Liver (tissue), 9 donors: ENCODE measurements around the gene ADGRD1. TPM values are rescaled to one million over a fixed set of nuclear protein-coding genes. Genes with fewer than 3 reads are reported as not detected.

ENCODE experiments used
- DNase-seq: peaks from one replicate; pipeline ENCODE4 v3.0.0-alpha.2; 2017; ENCODE audit warnings: low spot score
- H3K27ac ChIP-seq, 2 donors: one replicate each; pipeline ENCODE4 v1.7.0; 2013; ENCODE audit warnings: inconsistent platforms in 2 of 2, low read length in 2 of 2, control low read depth in 1 of 2, low read depth in 1 of 2, mild to moderate bottlenecking in 1 of 2
- H3K27me3 ChIP-seq, 4 donors: one replicate each; pipeline versions ENCODE4 v1.6.1 to v1.7.0; 2013; ENCODE audit warnings: low read length in 3 of 4, inconsistent platforms in 1 of 4, mild to moderate bottlenecking in 1 of 4, moderate library complexity in 1 of 4; ENCODE audit not compliant: control insufficient read depth in 4 of 4, insufficient read depth in 4 of 4
- H3K36me3 ChIP-seq, 4 donors: one replicate each; pipeline versions ENCODE4 v1.6.1 to v1.7.0; 2013; ENCODE audit warnings: low read length in 3 of 4, mild to moderate bottlenecking in 3 of 4, low read depth in 1 of 4, moderate library complexity in 1 of 4; ENCODE audit not compliant: control insufficient read depth in 4 of 4, insufficient read depth in 3 of 4
- H3K4me1 ChIP-seq, 4 donors: one replicate each; pipeline versions ENCODE4 v1.6.1 to v1.7.0; 2013; ENCODE audit warnings: low read length in 3 of 4, mild to moderate bottlenecking in 3 of 4, moderate library complexity in 1 of 4; ENCODE audit not compliant: control insufficient read depth in 4 of 4, insufficient read depth in 4 of 4
- H3K4me3 ChIP-seq, 3 donors: one replicate each; pipeline versions ENCODE4 v1.6.1 to v1.7.0; 2013; ENCODE audit warnings: low read length in 3 of 3, control low read depth in 1 of 3, low read depth in 1 of 3, mild to moderate bottlenecking in 1 of 3
- H3K9ac ChIP-seq, 2 donors: one replicate each; pipeline ENCODE4 v1.7.0; 2013; ENCODE audit warnings: low read length in 2 of 2, mild to moderate bottlenecking in 2 of 2, moderate library complexity in 2 of 2, control low read depth in 1 of 2, low read depth in 1 of 2
- H3K9me3 ChIP-seq, 4 donors: one replicate each; pipeline versions ENCODE4 v1.6.1 to v1.7.0; 2013; ENCODE audit warnings: low read length in 3 of 4; ENCODE audit not compliant: control insufficient read depth in 4 of 4
- CTCF ChIP-seq: fragments of 150-350 bp; IDR thresholded peaks from 2 replicates; pipeline ENCODE4 v1.5.1; 2017; ENCODE audit warnings: improper control_type of control experiment, low read depth, low read length; ENCODE audit not compliant: missing input control
- EGR1 ChIP-seq, 2 donors: IDR thresholded peaks; 2 replicates each; pipeline ENCODE4 v1.6.1; 2016 to 2018; ENCODE audit warnings: antibody characterized with exemption in 2 of 2, low read depth in 2 of 2
- FOXA1 ChIP-seq: IDR thresholded peaks from 2 replicates; pipeline ENCODE4 v1.6.1; 2016; ENCODE audit warnings: antibody characterized with exemption
- GABPA ChIP-seq, 2 donors: IDR thresholded peaks in 1 of 2; conservative IDR thresholded peaks in 1 of 2; 2 replicates each; pipeline ENCODE4 v1.6.1; 2016; ENCODE audit warnings: antibody characterized with exemption in 2 of 2, mild to moderate bottlenecking in 1 of 2, moderate library complexity in 1 of 2
- HNF4A ChIP-seq, 2 donors: conservative IDR thresholded peaks; 2 replicates each; pipeline ENCODE4 v1.6.1; 2016; ENCODE audit warnings: antibody characterized with exemption in 2 of 2, mild to moderate bottlenecking in 2 of 2
- HNF4G ChIP-seq: IDR thresholded peaks from 2 replicates; pipeline ENCODE4 v1.6.1; 2016; ENCODE audit warnings: antibody characterized with exemption
- JUND ChIP-seq, 2 donors: IDR thresholded peaks; 2 replicates each; pipeline ENCODE4 v1.6.1; 2016; ENCODE audit warnings: antibody characterized with exemption in 2 of 2
- NR2F2 ChIP-seq: IDR thresholded peaks from 2 replicates; pipeline ENCODE4 v1.6.1; 2016; ENCODE audit warnings: antibody characterized with exemption
- RAD21 ChIP-seq, 2 donors: IDR thresholded peaks; 2 replicates each; pipeline ENCODE4 v1.6.1; 2016; ENCODE audit warnings: antibody characterized with exemption in 2 of 2, mild to moderate bottlenecking in 2 of 2
- RXRA ChIP-seq, 2 donors: IDR thresholded peaks; 2 replicates each; pipeline ENCODE4 v1.6.1; 2017 to 2018; ENCODE audit warnings: antibody characterized with exemption in 2 of 2, mild to moderate bottlenecking in 1 of 2
- SP1 ChIP-seq: IDR thresholded peaks from 2 replicates; pipeline ENCODE4 v1.6.1; 2018; ENCODE audit warnings: antibody characterized with exemption, mild to moderate bottlenecking
- TAF1 ChIP-seq: conservative IDR thresholded peaks from 2 replicates; pipeline ENCODE4 v1.6.1; 2016; ENCODE audit warnings: antibody characterized with exemption, mild to moderate bottlenecking
- YY1 ChIP-seq: IDR thresholded peaks from 2 replicates; pipeline ENCODE4 v1.6.1; 2016; ENCODE audit warnings: antibody characterized with exemption, mild to moderate bottlenecking
- ZBTB33 ChIP-seq: IDR thresholded peaks from 2 replicates; pipeline ENCODE4 v1.6.1; 2016; ENCODE audit warnings: antibody characterized with exemption
- WGBS: extraction: QIAGEN DNeasy Blood & Tissue Kit; methylation state at CpG from one replicate; pipeline ENCODE4 v1.1.7; 2013; 5-methylcytosine and 5-hydroxymethylcytosine counted together
- polyA plus RNA-seq, 2 donors: library from polyadenylated mRNA; stranded (reverse) in 1 of 2; unstranded in 1 of 2; fragments of 200-250 nt in 1 of 2; fragments of >200 nt in 1 of 2; fragmentation: Nextera tagmentation in 1 of 2; extraction: Ambion mirVana in 1 of 2; gene quantifications; one replicate each; pipeline versions ENCODE4 v1.2.1 to v1.2.3, GENCODE V29; 2013 to 2015
- total RNA-seq, 2 donors: library from RNA; depleted of rRNA; stranded (reverse); fragments of >200 nt; gene quantifications; one replicate each; pipeline ENCODE4 v1.2.3, GENCODE V29; 2014
- TF ChIP-seq, protein P1 (sequence below): IDR thresholded peaks from 2 replicates; pipeline ENCODE4 v1.6.1; 2016; ENCODE audit warnings: antibody characterized with exemption, mild to moderate bottlenecking
- TF ChIP-seq, protein P2 (sequence below): IDR thresholded peaks from 2 replicates; pipeline ENCODE4 v1.6.1; 2016; ENCODE audit warnings: antibody characterized with exemption
- TF ChIP-seq, protein P3 (sequence below): IDR thresholded peaks from 2 replicates; pipeline ENCODE4 v1.6.1; 2016; ENCODE audit warnings: antibody characterized with exemption
- donor health status: healthy.
- donor health status: healthy.
- donor health status: healthy.
- donor health status: healthy.
- donor health status: healthy.

The ADGRD1 gene
- total and polyA plus RNA-seq, 4 donors = 2.7 to 7.1 (median 4.6) TPM

GRCh38 chr12:130948751-130949150 lies 5.0 kb upstream of the ADGRD1 start:
- no peak for DNase-seq
- Histone ChIP-seq H3K36me3 (no peaks in the 10 kb centered on the region), H3K4me3 (no peak overlapping the region), H3K9ac (no peak overlapping the region), H3K9me3 (peaks cover 0 to 3% (median 1%) of the 10 kb centered on the region in 4 donors), H3K27ac (no peak overlapping the region), H3K4me1 (peaks cover 0 to 3% (median 1%) of the 10 kb centered on the region in 4 donors), H3K27me3 (no peaks in the 10 kb centered on the region)
- TF ChIP-seq FOXA1 (no peak), YY1 (no peak), GABPA (IDR thresholded peaks at IDR 0.05 in 1 of 2, conservative IDR thresholded peaks at IDR 0.05 in 1 of 2) (no peak), HNF4A (conservative IDR thresholded peaks at IDR 0.05) (no peak), ZBTB33 (no peak), NR2F2 (no peak), HNF4G (no peak), TAF1 (no peak), JUND (IDR thresholded peaks at IDR 0.05) (no peak), RAD21 (IDR thresholded peaks at IDR 0.05) (no peak), SP1 (no peak), RXRA (IDR thresholded peaks at IDR 0.05) (no peak), CTCF (no peak), EGR1 (IDR thresholded peaks at IDR 0.05; ENCODE audit: low read depth in 2 of 2) (no peak)
- TF ChIP-seq, protein P1, sequence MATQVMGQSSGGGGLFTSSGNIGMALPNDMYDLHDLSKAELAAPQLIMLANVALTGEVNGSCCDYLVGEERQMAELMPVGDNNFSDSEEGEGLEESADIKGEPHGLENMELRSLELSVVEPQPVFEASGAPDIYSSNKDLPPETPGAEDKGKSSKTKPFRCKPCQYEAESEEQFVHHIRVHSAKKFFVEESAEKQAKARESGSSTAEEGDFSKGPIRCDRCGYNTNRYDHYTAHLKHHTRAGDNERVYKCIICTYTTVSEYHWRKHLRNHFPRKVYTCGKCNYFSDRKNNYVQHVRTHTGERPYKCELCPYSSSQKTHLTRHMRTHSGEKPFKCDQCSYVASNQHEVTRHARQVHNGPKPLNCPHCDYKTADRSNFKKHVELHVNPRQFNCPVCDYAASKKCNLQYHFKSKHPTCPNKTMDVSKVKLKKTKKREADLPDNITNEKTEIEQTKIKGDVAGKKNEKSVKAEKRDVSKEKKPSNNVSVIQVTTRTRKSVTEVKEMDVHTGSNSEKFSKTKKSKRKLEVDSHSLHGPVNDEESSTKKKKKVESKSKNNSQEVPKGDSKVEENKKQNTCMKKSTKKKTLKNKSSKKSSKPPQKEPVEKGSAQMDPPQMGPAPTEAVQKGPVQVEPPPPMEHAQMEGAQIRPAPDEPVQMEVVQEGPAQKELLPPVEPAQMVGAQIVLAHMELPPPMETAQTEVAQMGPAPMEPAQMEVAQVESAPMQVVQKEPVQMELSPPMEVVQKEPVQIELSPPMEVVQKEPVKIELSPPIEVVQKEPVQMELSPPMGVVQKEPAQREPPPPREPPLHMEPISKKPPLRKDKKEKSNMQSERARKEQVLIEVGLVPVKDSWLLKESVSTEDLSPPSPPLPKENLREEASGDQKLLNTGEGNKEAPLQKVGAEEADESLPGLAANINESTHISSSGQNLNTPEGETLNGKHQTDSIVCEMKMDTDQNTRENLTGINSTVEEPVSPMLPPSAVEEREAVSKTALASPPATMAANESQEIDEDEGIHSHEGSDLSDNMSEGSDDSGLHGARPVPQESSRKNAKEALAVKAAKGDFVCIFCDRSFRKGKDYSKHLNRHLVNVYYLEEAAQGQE = no peak
- TF ChIP-seq, protein P2, sequence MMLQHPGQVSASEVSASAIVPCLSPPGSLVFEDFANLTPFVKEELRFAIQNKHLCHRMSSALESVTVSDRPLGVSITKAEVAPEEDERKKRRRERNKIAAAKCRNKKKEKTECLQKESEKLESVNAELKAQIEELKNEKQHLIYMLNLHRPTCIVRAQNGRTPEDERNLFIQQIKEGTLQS = no peak
- TF ChIP-seq, protein P3, sequence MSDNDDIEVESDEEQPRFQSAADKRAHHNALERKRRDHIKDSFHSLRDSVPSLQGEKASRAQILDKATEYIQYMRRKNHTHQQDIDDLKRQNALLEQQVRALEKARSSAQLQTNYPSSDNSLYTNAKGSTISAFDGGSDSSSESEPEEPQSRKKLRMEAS = no peak
- 92% methylated on average over 10 of the region's 10 CpGs for WGBS
